Mesothelial cell of epicardium (in vitro differentiated cells): ENCODE results near the gene ATXN1. TPM values are rescaled to one million over a fixed set of nuclear protein-coding genes. Genes with fewer than 3 reads are reported as not detected.
A peak's percentile ranks its signal among the peaks of the same experiment; 100 is the strongest.

Experiments used
- DNase-seq, 2 experiments: peaks; one replicate each; pipeline ENCODE4 v3.0.0; 2021; ENCODE audit warnings: low spot score in 2 of 2; ENCODE audit not compliant: unreplicated experiment in 2 of 2
- H3K27ac Mint-ChIP-seq: 2 replicates; pipeline ENCODE4 v1.8.0; 2021; ENCODE audit warnings: mixed read lengths
- H3K27me3 Mint-ChIP-seq: 2 replicates; pipeline ENCODE4 v1.8.0; 2021; ENCODE audit warnings: low read depth, mixed read lengths
- H3K36me3 Mint-ChIP-seq: 2 replicates; pipeline ENCODE4 v1.8.0; 2021; ENCODE audit warnings: mixed read lengths
- H3K4me1 Mint-ChIP-seq: 2 replicates; pipeline ENCODE4 v1.8.0; 2021; ENCODE audit warnings: mixed read lengths
- H3K4me3 Mint-ChIP-seq: 2 replicates; pipeline ENCODE4 v1.8.0; 2021; ENCODE audit warnings: mild to moderate bottlenecking, moderate library complexity, mixed read lengths
- H3K9me3 Mint-ChIP-seq: 2 replicates; pipeline ENCODE4 v1.8.0; 2021; ENCODE audit warnings: mixed read lengths
- CTCF ChIP-seq: fragments of 200-600 bp; sonication (generic); IDR thresholded peaks from one replicate; pipeline ENCODE4 v1.5.0; 2021; ENCODE audit warnings: antibody characterized with exemption; ENCODE audit not compliant: unreplicated experiment
- total RNA-seq: library from RNA; stranded (reverse); gene quantifications from 3 replicates; pipeline ENCODE4 v1.2.1, GENCODE V29; 2021

The ATXN1 gene
- total RNA-seq, 1 donor from 2014 or later: 59.5 TPM

DNA sequence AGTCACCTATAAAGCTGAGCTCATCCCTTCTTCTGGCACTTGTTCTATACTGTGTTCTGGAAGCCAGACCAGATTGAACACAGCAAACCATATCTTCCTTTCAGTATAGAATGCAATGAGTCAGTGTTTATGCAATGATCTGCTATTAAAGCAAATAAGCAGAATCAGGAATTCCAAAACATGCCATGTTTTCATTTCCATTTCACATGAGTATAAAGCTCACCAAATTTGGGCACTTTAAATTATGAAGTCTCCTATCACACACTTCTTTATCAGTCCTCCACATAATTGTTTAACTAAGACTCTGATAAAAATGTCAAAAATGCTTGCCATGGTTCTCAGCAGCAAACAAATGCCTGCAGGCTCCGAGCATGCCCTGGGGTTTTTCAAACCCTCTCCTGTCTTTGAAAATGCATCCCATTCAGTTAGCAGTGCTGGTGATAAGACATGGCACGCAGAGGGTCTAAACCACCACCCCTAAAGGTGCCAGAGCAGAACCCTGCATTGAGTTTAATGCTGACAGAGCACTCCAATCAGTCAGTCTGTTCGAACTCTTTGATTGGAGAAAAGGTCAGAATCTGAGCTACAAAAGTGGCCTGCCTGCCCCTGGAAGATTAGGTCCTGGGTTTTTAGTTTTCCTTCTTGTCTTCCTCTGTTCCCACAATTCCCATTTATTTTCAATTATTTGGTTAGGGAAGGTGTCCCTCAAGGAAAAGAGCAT is 288.8 kb downstream of the ATXN1 start:
- DNase-seq: no peak
- peak overlapping the region; percentile 22 for H3K27ac Mint-ChIP-seq
- no peak overlapping the region for H3K4me3 Mint-ChIP-seq
- H3K4me1 Mint-ChIP-seq: peaks cover 25% of the 10 kb centered on the region
- peaks cover 10% of the 10 kb centered on the region for H3K9me3 Mint-ChIP-seq
- no peaks in the 10 kb centered on the region for H3K27me3 Mint-ChIP-seq
- peaks cover 27% of the 10 kb centered on the region for H3K36me3 Mint-ChIP-seq
- no peak for TF ChIP-seq CTCF

DNA sequence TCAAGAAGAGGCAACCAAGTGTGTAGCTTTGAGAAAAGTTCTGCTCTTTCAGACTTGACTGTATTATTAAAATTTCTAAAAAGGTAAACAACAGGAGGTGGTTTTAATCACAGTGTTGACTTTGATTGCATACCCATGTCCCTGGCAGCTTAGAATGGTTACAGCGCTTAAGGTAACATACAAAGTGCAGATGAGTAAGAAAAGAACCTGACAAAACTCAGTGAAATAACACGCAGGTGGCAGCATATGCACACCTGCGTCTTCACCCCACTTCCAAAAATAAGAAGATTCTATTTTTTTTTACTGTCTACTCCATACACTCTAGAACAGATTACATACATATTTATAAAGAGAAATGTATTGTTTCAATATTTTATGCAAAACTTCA is 289.4 kb downstream of the ATXN1 start:
- Mint-ChIP-seq H3K36me3 (peaks cover 21% of the 10 kb centered on the region), H3K27ac (peak overlapping the region; percentile 58)

GRCh38 chr6:16471222-16471909 is 289.9 kb downstream of the ATXN1 start:
- no peaks in the 10 kb centered on the region for H3K27me3 Mint-ChIP-seq
- no peak for DNase-seq
- H3K27ac Mint-ChIP-seq: peak overlapping the region; percentile 58
- H3K4me1 Mint-ChIP-seq: peaks cover 25% of the 10 kb centered on the region
- no peak overlapping the region for H3K4me3 Mint-ChIP-seq
- TF ChIP-seq CTCF: no peak
- peaks cover 10% of the 10 kb centered on the region for H3K9me3 Mint-ChIP-seq
- peaks cover 17% of the 10 kb centered on the region for H3K36me3 Mint-ChIP-seq

More for the DNA sequence above, 289.4 kb downstream of the ATXN1 start:
- Mint-ChIP-seq H3K9me3 (peaks cover 10% of the 10 kb centered on the region), H3K27me3 (no peaks in the 10 kb centered on the region), H3K4me3 (no peak overlapping the region), H3K4me1 (peaks cover 25% of the 10 kb centered on the region)
- TF ChIP-seq CTCF: no peak
- no peak for DNase-seq

GRCh38 chr6:16470502-16471221 is 290.6 kb downstream of the ATXN1 start:
- Mint-ChIP-seq H3K4me1 (peaks cover 25% of the 10 kb centered on the region), H3K4me3 (no peak overlapping the region), H3K9me3 (peaks cover 10% of the 10 kb centered on the region), H3K36me3 (peaks cover 15% of the 10 kb centered on the region), H3K27me3 (no peaks in the 10 kb centered on the region), H3K27ac (peak overlapping the region; percentile 51)
- no peak for DNase-seq
- no peak for TF ChIP-seq CTCF

- DNase-seq: no peak
- H3K9me3 Mint-ChIP-seq: peaks cover 5% of the 10 kb centered on the region
- H3K36me3 Mint-ChIP-seq: peaks cover 12% of the 10 kb centered on the region
- no peak for TF ChIP-seq CTCF
- H3K27ac Mint-ChIP-seq: no peak overlapping the region
- H3K4me1 Mint-ChIP-seq: peaks cover 25% of the 10 kb centered on the region
- H3K27me3 Mint-ChIP-seq: no peaks in the 10 kb centered on the region
- no peak overlapping the region for H3K4me3 Mint-ChIP-seq
Observed at GRCh38 chr6:16468991-16469615, 292.2 kb downstream of the ATXN1 start.
